ENCODE data around the gene SMCHD1. TPM values are rescaled to one million over a fixed set of nuclear protein-coding genes. Genes with fewer than 3 reads are reported as not detected.
A peak's percentile ranks its signal among the peaks of the same experiment; 100 is the strongest.

SMCHD1 gene
- total and polyA plus RNA-seq, 10 of the 15 experiments (the other 5 are each of a cell fraction or from before 2014, with no cell fraction given), result 6.0 to 110 (median 48.0) TPM

DNA sequence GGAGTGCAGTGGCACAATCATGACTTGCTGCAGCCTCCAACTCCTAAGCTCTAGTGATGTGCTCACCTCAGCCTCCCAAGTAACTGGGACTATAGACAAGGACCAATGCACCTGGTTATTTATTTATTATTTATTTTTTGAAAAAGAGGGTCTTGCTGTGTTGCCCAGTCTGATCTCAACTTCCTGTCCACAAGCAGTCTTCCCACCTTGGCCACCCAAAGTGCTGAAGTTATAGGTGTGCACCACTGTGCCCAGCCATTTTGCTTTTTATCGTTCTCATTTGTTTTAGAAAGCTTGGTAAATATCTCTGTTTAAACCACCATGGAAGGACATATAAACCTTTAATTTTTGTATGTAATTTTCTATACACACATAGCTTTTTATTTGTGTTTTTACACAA is 74.2 kb downstream of the SMCHD1 start:
- no peaks in the 10 kb centered on the region for H3K4me1 ChIP-seq (ENCODE audit: control insufficient read depth, insufficient read depth, low read length)
- no peaks in the 10 kb centered on the region for H3K27me3 ChIP-seq (replicated peaks in 1 of 2; ENCODE audit: control insufficient read depth in 2 of 2, insufficient read depth in 2 of 2, low read length in 1 of 2)
- no peak for ATAC-seq
- no peaks in the 10 kb centered on the region for H4K20me1 ChIP-seq (ENCODE audit: control insufficient read depth, insufficient read depth)
- DNase-seq (ENCODE audit: low read depth, low spot score), result no peak
- H3K4me3 ChIP-seq, result no peak overlapping the region
- H3K36me3 ChIP-seq (ENCODE audit: control insufficient read depth in 2 of 2, insufficient read depth in 2 of 2, low read length in 1 of 2), result peaks cover 2 to 42% of the 10 kb centered on the region in 2 experiments
- in situ Hi-C loops (cut with MboI) (no loop called here), intact Hi-C loops (cut with micrococcal nuclease; ENCODE audit: unreplicated experiment) (no loop called here)
- RAD21 ChIA-PET (ENCODE audit: unreplicated experiment), result interaction anchor here (0.6 kb wide), 1 partner anchor 233 kb away, joined by 3 read pairs; no protein-coding TSS in a partner anchor
- SMC1A ChIA-PET (ENCODE audit: uncharacterized antibody, unreplicated experiment), result interaction anchor here (0.6 to 1.9 kb wide), 5 partner anchors 12 to 53 kb away, joined by 3 to 4 read pairs (median 3); no protein-coding TSS in a partner anchor
- no TSS peak for BruUV-seq (replicated peaks)
- H3K9ac ChIP-seq (ENCODE audit: control insufficient read depth, insufficient read depth, low read length), result no peak overlapping the region
- POLR2A ChIA-PET, result no interaction called here
- no peaks in the 10 kb centered on the region for H3K9me3 ChIP-seq (replicated peaks; ENCODE audit: control insufficient read depth, insufficient read depth, low read length)
- FAIRE-seq, result peak; percentile 54
- TF ChIP-seq ZZZ3 (IDR thresholded peaks at IDR 0.05; ENCODE audit: control insufficient read depth, insufficient read length, low read depth) (no peak), BRCA1 (IDR thresholded peaks at IDR 0.05; ENCODE audit: low read depth, low read length) (no peak), HDAC2 (IDR thresholded peaks at IDR 0.05) (no peak), POU2F2 (IDR thresholded peaks at IDR 0.05; ENCODE audit: borderline replicate concordance, low read depth, low read length) (no peak)
- TF ChIP-seq, protein P1, sequence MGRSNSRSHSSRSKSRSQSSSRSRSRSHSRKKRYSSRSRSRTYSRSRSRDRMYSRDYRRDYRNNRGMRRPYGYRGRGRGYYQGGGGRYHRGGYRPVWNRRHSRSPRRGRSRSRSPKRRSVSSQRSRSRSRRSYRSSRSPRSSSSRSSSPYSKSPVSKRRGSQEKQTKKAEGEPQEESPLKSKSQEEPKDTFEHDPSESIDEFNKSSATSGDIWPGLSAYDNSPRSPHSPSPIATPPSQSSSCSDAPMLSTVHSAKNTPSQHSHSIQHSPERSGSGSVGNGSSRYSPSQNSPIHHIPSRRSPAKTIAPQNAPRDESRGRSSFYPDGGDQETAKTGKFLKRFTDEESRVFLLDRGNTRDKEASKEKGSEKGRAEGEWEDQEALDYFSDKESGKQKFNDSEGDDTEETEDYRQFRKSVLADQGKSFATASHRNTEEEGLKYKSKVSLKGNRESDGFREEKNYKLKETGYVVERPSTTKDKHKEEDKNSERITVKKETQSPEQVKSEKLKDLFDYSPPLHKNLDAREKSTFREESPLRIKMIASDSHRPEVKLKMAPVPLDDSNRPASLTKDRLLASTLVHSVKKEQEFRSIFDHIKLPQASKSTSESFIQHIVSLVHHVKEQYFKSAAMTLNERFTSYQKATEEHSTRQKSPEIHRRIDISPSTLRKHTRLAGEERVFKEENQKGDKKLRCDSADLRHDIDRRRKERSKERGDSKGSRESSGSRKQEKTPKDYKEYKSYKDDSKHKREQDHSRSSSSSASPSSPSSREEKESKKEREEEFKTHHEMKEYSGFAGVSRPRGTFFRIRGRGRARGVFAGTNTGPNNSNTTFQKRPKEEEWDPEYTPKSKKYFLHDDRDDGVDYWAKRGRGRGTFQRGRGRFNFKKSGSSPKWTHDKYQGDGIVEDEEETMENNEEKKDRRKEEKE (IDR thresholded peaks at IDR 0.05), result no peak
- no peak overlapping the region for H2AFZ ChIP-seq (ENCODE audit: control insufficient read depth, low read depth, low read length)
- H3K4me2 ChIP-seq (ENCODE audit: control insufficient read depth, insufficient read depth), result no peak overlapping the region
- 100% methylated on average over 1 of the region's 1 CpG for WGBS (ENCODE audit: insufficient coverage, insufficient replicate concordance, low lambda C conversion rate, missing lambda C conversion rate)
- no peaks in the 10 kb centered on the region for H3K79me2 ChIP-seq (ENCODE audit: control insufficient read depth, insufficient read depth, low read length)
- no peak overlapping the region for H3K27ac ChIP-seq (ENCODE audit: control insufficient read depth, insufficient read depth)
- CTCF ChIA-PET, result no interaction called here
